WTC11 (cell line): ENCODE results near the gene FUT8. TPM values are rescaled to one million over a fixed set of nuclear protein-coding genes. Genes with fewer than 3 reads are reported as not detected.

Source experiments
- ATAC-seq: fragments of 200-7000 bp; cut with Tn5 transposase; 2 replicates; pipeline ENCODE4 v1.10.0; 2021; ENCODE audit warnings: mild to moderate bottlenecking, moderate library complexity
- CTCF ChIA-PET: fragments of 300-600 bp; sonication (Branson Sonifier 250); formaldehyde crosslinking; loops from one replicate; lab custom pipeline; 2021; ENCODE audit warnings: antibody characterized with exemption; lab: Charles Lee
- POLR2A ChIA-PET: fragments of 350-600 bp; sonication (Branson Sonifier 250); formaldehyde crosslinking; loops from one replicate; lab custom pipeline; 2021; ENCODE audit warnings: antibody characterized with exemption; lab: Charles Lee
- DNase-seq: peaks from one replicate; pipeline ENCODE4 v3.0.0; 2021; ENCODE audit warnings: low spot score
- H3K27ac Mint-ChIP-seq: 2 replicates; pipeline ENCODE4 v1.8.0; 2021; ENCODE audit warnings: mixed read lengths
- H3K27me3 Mint-ChIP-seq: 2 replicates; pipeline ENCODE4 v1.8.0; 2021; ENCODE audit warnings: low read depth, mild to moderate bottlenecking, moderate library complexity, mixed read lengths
- H3K36me3 Mint-ChIP-seq: 2 replicates; pipeline ENCODE4 v1.8.0; 2021; ENCODE audit warnings: mixed read lengths
- H3K4me1 Mint-ChIP-seq: 2 replicates; pipeline ENCODE4 v1.8.0; 2022; ENCODE audit warnings: mixed read lengths
- H3K4me3 Mint-ChIP-seq: 2 replicates; pipeline ENCODE4 v1.8.0; 2021; ENCODE audit warnings: mild to moderate bottlenecking, moderate library complexity, mixed read lengths
- H3K9me3 Mint-ChIP-seq: 2 replicates; pipeline ENCODE4 v1.8.0; 2021; ENCODE audit warnings: mixed read lengths
- AFF4 ChIP-seq: sonication (generic); formaldehyde crosslinking; IDR thresholded peaks from 2 replicates; pipeline ENCODE4 v1.8.1; 2023; ENCODE audit warnings: mild to moderate bottlenecking, missing genetic modification reagents, borderline replicate concordance
- ARID4B ChIP-seq: sonication (generic); formaldehyde crosslinking; IDR thresholded peaks from 2 replicates; pipeline ENCODE4 v1.8.0; 2023; ENCODE audit warnings: missing genetic modification reagents, mild to moderate bottlenecking, borderline replicate concordance
- ATF1 ChIP-seq: sonication (generic); formaldehyde crosslinking; IDR thresholded peaks from 2 replicates; pipeline ENCODE4 v1.8.1; 2023; ENCODE audit warnings: mild to moderate bottlenecking, moderate library complexity, missing genetic modification reagents
- CDX4 ChIP-seq: fragments of 250-450 bp; sonication (Bioruptor Pico); IDR thresholded peaks from 2 replicates; pipeline ENCODE4 v1.9.0; 2021; ENCODE audit warnings: moderate library complexity, mild to moderate bottlenecking, inconsistent platforms, borderline replicate concordance
- E2F4 ChIP-seq: sonication (generic); formaldehyde crosslinking; IDR thresholded peaks from 2 replicates; pipeline ENCODE4 v1.8.1; 2022; ENCODE audit warnings: low read depth, mild to moderate bottlenecking, moderate library complexity, missing genetic modification reagents, borderline replicate concordance
- ERG ChIP-seq: fragments of 250-450 bp; sonication (Bioruptor Pico); IDR thresholded peaks from 2 replicates; pipeline ENCODE4 v1.8.0; 2021; ENCODE audit warnings: mild to moderate bottlenecking
- ETV6 ChIP-seq: sonication (generic); formaldehyde crosslinking; IDR thresholded peaks from 2 replicates; pipeline ENCODE4 v1.8.1; 2022; ENCODE audit warnings: mild to moderate bottlenecking, missing genetic modification reagents
- GTF2I ChIP-seq: fragments of 250-450 bp; sonication (Bioruptor Pico); conservative IDR thresholded peaks from 2 replicates; pipeline ENCODE4 v1.4.0; 2021; ENCODE audit warnings: mild to moderate bottlenecking
- JAZF1 ChIP-seq: fragments of 250-450 bp; sonication (Bioruptor Pico); IDR thresholded peaks from 2 replicates; pipeline ENCODE4 v1.9.0; 2021; ENCODE audit warnings: moderate library complexity, mild to moderate bottlenecking, inconsistent platforms
- MXD4 ChIP-seq: fragments of 250-450 bp; sonication (Bioruptor Pico); IDR thresholded peaks from 2 replicates; pipeline ENCODE4 v1.8.0; 2021; ENCODE audit warnings: mild to moderate bottlenecking, moderate library complexity, borderline replicate concordance
- NR2C2 ChIP-seq: sonication (generic); formaldehyde crosslinking; IDR thresholded peaks from 2 replicates; pipeline ENCODE4 v1.8.0; 2022; ENCODE audit warnings: mild to moderate bottlenecking, missing genetic modification reagents
- NR3C1 ChIP-seq: sonication (generic); formaldehyde crosslinking; conservative IDR thresholded peaks from 2 replicates; pipeline ENCODE4 v1.8.1; 2023; ENCODE audit warnings: low read depth, mild to moderate bottlenecking, missing genetic modification reagents
- OVOL2 ChIP-seq: fragments of 250-450 bp; sonication (Bioruptor Pico); IDR thresholded peaks from 2 replicates; pipeline ENCODE4 v1.9.0; 2021; ENCODE audit warnings: mild to moderate bottlenecking, borderline replicate concordance
- RELA ChIP-seq: sonication (generic); formaldehyde crosslinking; IDR thresholded peaks from 2 replicates; pipeline ENCODE4 v1.8.1; 2022; ENCODE audit warnings: missing genetic modification reagents, mild to moderate bottlenecking, borderline replicate concordance
- SMAD4 ChIP-seq: sonication (generic); formaldehyde crosslinking; IDR thresholded peaks from 2 replicates; pipeline ENCODE4 v1.8.0; 2022; ENCODE audit warnings: mild to moderate bottlenecking, missing genetic modification reagents
- ZNF263 ChIP-seq: sonication (generic); formaldehyde crosslinking; IDR thresholded peaks from 2 replicates; pipeline ENCODE4 v1.8.1; 2022; ENCODE audit warnings: low read depth, mild to moderate bottlenecking, moderate library complexity, missing genetic modification reagents
- ZNF512 ChIP-seq: sonication (generic); formaldehyde crosslinking; IDR thresholded peaks from 2 replicates; pipeline ENCODE4 v1.8.1; 2022; ENCODE audit warnings: missing genetic modification reagents, borderline replicate concordance
- ZSCAN18 ChIP-seq: fragments of 250-450 bp; sonication (Bioruptor Pico); IDR thresholded peaks from 2 replicates; pipeline ENCODE4 v2.1.2; 2022; ENCODE audit warnings: mild to moderate bottlenecking, moderate library complexity
- total RNA-seq: library from RNA; stranded (reverse); gene quantifications from 3 replicates; pipeline ENCODE4 v1.2.3, GENCODE V29; 2021

Gene FUT8
- total RNA-seq, 1 experiment from 2014 or later = 37.9 TPM

- H3K9me3 Mint-ChIP-seq = no peaks in the 10 kb centered on the region
- H3K27me3 Mint-ChIP-seq = no peaks in the 10 kb centered on the region
- ATAC-seq (no peak), DNase-seq (no peak)
- POLR2A ChIA-PET = no interaction called here
- H3K36me3 Mint-ChIP-seq = no peaks in the 10 kb centered on the region
- no peak overlapping the region for H3K27ac Mint-ChIP-seq
- H3K4me3 Mint-ChIP-seq = no peak overlapping the region
- peaks cover 70% of the 10 kb centered on the region for H3K4me1 Mint-ChIP-seq
- TF ChIP-seq SMAD4 (no peak), OVOL2 (no peak), ETV6 (CRISPR knock-in tag) (no peak), ERG (CRISPR knock-in tag) (no peak), ATF1 (CRISPR knock-in tag) (no peak), ZNF512 (no peak), RELA (CRISPR knock-in tag) (no peak), AFF4 (CRISPR knock-in tag) (no peak), ZSCAN18 (CRISPR knock-in tag) (no peak), JAZF1 (CRISPR knock-in tag) (no peak), ARID4B (CRISPR knock-in tag) (no peak), NR2C2 (no peak), GTF2I (CRISPR knock-in tag) (no peak), CDX4 (CRISPR knock-in tag) (no peak), MXD4 (CRISPR knock-in tag) (no peak), ZNF263 (CRISPR knock-in tag) (no peak), NR3C1 (CRISPR knock-in tag) (no peak), E2F4 (no peak)
- CTCF ChIA-PET = interaction anchor here (1.2 kb wide), 2 partner anchors 9 to 348 kb away, joined by 3 to 4 read pairs; no protein-coding TSS in a partner anchor
These were observed 64.4 kb downstream of the FUT8 start for GRCh38 chr14:65476942-65477318.
